Astrocyte of the cerebellum (primary cell): ENCODE measurements around the gene SH3GL1.

Source experiments
- DNase-seq: peaks from one replicate; pipeline ENCODE4 v3.0.0-alpha.2; 2011; ENCODE audit warnings: low read depth
- H3K4me3 ChIP-seq: 2 replicates; pipeline ENCODE4 v1.5.1; 2011; ENCODE audit warnings: mild to moderate bottlenecking, low read depth, low read length, moderate library complexity
- in situ Hi-C: cut with HindIII; loops from 2 replicates; pipeline ENCODE4 v1.10.0; 2017; ENCODE audit warnings: low sequenced_read_pairs
- TF ChIP-seq, protein P1 (sequence below): IDR thresholded peaks from 2 replicates; pipeline ENCODE4 v1.5.1; 2012; ENCODE audit warnings: low read length, low read depth, moderate library complexity, mild to moderate bottlenecking; ENCODE audit errors: missing control alignments

The SH3GL1 gene

DNA sequence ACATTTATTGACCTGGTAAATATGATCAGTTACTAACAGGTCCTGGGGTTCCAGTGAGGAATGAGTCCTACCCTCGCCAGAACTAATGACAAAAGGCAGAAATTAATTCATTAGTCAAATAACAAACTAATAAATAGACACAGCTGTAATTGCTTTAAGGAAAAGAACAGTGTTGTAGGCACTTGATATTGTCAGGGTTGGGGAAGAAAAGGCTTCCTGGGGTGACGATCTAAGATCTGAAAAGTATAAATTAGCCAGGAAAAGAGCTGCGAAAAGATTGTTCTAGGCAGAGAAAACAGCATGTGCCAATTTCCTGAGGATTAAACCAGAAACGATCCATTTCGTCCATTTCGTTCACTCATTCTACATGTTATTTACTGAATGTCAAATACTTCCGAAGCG, 1.4 kb upstream of the SH3GL1 start:
- TF ChIP-seq, protein P1, sequence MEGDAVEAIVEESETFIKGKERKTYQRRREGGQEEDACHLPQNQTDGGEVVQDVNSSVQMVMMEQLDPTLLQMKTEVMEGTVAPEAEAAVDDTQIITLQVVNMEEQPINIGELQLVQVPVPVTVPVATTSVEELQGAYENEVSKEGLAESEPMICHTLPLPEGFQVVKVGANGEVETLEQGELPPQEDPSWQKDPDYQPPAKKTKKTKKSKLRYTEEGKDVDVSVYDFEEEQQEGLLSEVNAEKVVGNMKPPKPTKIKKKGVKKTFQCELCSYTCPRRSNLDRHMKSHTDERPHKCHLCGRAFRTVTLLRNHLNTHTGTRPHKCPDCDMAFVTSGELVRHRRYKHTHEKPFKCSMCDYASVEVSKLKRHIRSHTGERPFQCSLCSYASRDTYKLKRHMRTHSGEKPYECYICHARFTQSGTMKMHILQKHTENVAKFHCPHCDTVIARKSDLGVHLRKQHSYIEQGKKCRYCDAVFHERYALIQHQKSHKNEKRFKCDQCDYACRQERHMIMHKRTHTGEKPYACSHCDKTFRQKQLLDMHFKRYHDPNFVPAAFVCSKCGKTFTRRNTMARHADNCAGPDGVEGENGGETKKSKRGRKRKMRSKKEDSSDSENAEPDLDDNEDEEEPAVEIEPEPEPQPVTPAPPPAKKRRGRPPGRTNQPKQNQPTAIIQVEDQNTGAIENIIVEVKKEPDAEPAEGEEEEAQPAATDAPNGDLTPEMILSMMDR: no peak
- no peak for DNase-seq
- peak overlapping the region; percentile 30 for H3K4me3 ChIP-seq
- in situ Hi-C loops: no loop called here

DNA sequence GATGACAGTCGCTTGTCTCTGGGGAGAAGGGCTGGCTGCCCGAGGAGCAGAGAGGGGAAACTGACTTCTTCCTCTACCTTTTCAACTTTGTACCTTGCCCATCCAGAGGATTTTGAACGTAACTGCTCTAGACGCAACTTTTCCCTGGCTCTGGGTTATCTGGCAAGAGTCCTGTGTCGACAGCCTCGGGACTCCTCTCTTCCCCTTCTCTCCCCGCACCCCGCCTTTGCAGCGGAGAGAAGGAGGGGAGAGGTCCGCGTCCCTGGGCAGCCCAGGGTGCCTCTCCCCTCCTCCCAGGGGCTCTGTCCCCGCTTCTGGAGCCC, 574 bp downstream of the SH3GL1 start:
- in situ Hi-C loops: no loop called here
- TF ChIP-seq, protein P1: no peak
- H3K4me3 ChIP-seq: peak overlapping the region; percentile 95
- DNase-seq: no peak

DNA sequence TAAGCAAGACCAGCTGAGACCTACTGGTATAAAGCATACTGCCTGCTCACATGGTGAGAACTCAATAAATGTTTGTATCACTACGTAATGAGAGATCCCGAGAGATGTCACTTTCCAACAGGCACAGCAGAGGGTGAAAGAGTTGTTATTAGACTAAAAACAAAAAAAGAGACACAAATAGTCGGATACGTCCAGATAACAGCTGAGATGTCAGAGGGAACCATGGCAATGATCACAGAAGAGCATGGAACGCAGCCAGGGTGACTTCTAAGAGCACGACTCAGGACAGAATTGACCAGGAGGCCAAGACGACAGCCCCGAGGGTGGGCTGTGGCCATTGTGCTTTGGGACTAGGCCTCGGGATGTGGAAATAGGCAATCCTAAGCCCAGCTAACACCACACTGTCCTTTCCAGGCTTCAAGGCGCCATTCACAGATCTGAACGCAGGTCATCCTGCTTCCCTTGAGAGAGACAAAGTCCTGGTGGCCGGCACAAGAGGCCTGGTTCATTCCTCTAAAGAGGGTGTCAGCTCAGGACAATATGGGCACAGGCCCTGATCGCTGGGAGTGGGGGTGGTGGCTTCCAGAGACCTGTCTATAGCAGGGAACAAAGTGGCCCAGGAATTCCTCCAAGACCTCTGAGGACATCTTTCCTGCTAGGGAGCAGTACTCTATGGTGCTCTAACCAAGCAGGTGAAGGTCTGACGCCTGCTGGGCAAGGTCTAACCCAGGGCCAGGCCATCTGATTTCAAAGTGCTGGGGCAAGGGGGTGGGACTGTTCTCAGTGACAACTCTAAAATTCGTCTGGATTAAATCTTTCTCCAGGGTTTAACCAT, 3.2 kb downstream of the SH3GL1 start:
- TF ChIP-seq, protein P1: no peak
- DNase-seq: no peak
- in situ Hi-C loops: no loop called here
- H3K4me3 ChIP-seq: no peak overlapping the region

DNA sequence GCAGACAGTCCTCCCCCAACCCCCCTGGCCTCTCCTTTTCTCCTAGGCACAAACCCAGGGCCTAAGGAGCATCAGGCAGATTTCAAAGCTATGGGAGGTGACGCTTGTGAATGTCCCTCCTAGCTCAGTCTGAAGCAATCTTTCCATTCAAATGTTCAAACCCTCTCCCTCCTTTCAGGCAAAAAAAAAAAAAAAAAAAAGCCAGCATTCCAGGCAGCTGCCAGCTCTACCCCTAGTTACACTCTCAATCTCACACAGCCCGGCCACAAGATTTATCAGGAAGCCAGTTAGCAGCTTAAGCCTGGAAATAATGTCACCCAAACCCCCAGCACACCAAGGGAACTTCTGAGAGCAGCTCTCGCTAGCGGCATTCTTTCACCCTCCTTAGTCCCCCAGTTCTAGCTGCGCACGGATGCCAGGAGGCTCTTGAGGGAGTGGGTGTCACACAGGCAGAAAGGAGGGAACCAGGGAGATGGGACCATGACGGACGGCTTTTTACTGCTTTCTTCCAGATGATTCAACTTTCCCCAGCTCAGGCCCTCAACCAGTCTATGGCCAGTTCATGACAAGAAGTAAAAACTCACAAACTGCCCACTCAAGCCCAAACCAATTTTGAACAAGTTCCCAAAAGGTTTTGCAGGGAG, 6.3 kb downstream of the SH3GL1 start:
- in situ Hi-C loops: no loop called here
- TF ChIP-seq, protein P1: no peak
- no peak for DNase-seq
- H3K4me3 ChIP-seq: no peak overlapping the region

DNA sequence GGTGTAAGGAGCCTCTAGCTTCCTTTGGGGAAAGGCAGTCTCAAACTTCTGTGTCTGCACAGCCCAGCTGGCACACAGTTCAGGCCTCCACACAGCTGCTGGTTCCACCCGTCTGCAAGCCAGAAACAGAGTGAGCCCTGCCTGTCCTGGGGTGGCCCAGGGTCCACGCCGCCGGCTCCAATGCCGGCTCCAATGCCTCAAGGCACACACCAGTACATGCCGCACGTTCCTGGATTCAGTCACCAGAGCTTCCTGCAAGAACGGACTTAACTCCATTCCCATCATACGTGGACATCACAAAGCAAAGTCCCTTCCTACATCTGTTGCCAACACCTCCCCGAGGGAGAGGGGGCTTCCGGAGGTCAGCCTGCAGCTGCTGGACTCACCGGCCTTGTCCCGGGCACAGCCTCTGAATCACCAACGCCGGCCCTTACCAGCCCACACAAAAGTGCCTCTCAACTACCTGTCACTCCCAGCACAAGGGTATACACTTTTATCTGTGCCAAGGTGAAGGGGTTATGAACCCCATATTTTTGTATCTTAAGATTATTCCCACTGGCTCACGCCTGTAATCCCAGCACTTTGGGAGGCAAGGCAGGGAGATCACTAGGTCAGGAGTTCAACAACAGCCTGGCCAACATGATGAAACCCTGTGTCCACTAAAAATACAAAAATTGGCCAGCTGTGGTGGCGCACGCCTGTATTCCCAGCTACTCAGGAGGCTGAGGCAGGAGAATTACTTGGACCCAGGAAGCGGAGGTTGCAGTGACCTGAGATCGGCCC, 8.5 kb downstream of the SH3GL1 start:
- no peak for DNase-seq
- H3K4me3 ChIP-seq: no peak overlapping the region
- in situ Hi-C loops: no loop called here
- TF ChIP-seq, protein P1: no peak

DNA sequence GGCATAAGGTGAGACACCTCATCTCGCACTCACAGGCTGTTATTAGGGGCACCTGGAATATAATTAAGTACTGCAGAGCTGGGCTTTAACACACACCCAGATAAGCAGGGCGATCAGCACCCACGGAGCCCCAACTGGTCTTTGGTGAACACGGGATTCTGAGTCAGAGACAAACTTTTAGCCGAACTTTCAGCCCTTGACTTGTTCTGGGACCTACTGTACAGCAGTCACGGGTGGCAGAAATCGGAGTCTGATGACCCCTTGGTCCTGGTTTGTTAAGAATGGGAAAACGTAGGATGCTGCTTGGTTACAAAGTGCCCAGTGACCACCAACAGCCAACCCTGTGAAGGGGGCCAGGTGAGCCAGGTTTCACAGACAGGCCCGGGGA, 9.0 kb downstream of the SH3GL1 start:
- no peak overlapping the region for H3K4me3 ChIP-seq
- TF ChIP-seq, protein P1: no peak
- no peak for DNase-seq
- in situ Hi-C loops: no loop called here
